Measurements from ENCODE around the gene AMY2B.
A peak's percentile ranks its signal among the peaks of the same experiment; 100 is the strongest.
"Not testable (repeated sequence)": the region's sequence is repeated elsewhere in the genome, so short reads cannot be mapped to it uniquely, and the experiment has no call there.

The AMY2B gene

DNA sequence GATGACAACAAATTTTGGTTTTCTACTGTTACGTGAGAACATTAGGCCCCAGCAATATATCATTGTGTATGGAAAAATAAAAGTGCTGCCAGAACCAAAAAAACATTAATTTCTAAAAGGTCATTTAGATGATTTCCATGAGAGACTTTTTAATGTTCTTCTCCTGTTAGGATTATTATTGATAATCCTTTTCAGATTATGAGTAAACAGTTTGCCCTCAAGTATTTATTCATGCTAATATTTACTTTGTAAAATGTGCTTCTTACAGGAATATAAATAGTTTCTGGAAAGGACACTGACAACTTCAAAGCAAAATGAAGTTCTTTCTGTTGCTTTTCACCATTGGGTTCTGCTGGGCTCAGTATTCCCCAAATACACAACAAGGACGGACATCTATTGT lies at the start of gene AMY2B:
Gene AMY2B (plus strand): TSS at position 301 of the 400 bp plus-strand sequence. CDS start 14 bp downstream, at position 315.
- DNase-seq, result not testable (repeated sequence)

- DNase-seq, result no peak
Observed at GRCh38 chr1:103523346-103523745, 48.0 kb upstream of the AMY2B start.

- DNase-seq, result peak; percentile 22
Observed at GRCh38 chr1:103525114-103525606, 46.2 kb upstream of the AMY2B start.

GRCh38 chr1:103525607-103526507 lies 45.5 kb upstream of the AMY2B start, which contains the start of gene RNPC3:
RNPC3 (plus strand) TSS chr1:103525699; CDS start chr1:103526071, 372 bp downstream.
- DNase-seq, result peak; percentile 89

DNA sequence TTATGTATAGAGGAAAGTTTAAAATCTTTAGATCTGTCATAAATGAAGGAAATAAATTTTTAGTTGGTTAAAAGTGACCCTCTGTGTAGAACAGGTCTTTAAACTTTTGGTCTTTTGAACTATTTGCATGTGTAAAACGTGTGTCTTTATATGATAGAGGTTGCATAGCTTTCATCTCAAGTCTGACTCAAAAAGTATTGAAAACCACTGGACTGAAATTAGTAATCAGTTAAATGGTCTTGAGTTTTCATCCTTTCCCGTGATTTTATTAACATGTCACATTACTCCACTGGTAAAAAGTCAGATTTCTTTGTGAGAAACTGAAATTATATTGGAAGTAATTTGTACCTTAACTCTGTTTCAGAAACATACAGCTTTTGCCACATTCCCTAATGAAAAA lies 44.1 kb upstream of the AMY2B start:
- DNase-seq, result no peak

GRCh38 chr1:103529746-103530145 lies 41.6 kb upstream of the AMY2B start:
- DNase-seq, result peak; percentile 9

GRCh38 chr1:103538226-103538625 lies 33.2 kb upstream of the AMY2B start:
- DNase-seq, result no peak

- DNase-seq, result no peak
Observed at GRCh38 chr1:103541431-103541830, 30.0 kb upstream of the AMY2B start.

GRCh38 chr1:103546496-103546895 lies 24.9 kb upstream of the AMY2B start:
- DNase-seq, result no peak

GRCh38 chr1:103547840-103548239 lies 23.5 kb upstream of the AMY2B start:
- DNase-seq, result no peak

DNA sequence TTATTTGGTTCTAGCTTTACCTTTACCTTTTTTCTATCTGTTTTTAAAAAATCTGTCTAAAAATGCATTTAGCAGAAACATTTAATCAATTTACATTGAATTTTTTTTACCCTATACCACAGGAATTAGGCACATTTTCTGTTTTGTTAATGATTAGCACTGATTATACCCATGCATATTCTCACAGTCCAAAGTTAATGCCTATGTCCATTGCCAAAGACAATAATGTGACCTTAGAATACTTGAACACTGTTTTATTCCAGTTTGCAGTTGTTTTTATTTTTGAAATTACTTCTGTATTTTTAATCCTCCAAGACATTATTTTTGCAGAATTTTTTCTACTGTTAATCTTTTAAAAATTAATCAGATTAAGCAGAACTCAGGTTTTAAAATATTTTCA lies 11.0 kb upstream of the AMY2B start:
- DNase-seq, result no peak

DNA sequence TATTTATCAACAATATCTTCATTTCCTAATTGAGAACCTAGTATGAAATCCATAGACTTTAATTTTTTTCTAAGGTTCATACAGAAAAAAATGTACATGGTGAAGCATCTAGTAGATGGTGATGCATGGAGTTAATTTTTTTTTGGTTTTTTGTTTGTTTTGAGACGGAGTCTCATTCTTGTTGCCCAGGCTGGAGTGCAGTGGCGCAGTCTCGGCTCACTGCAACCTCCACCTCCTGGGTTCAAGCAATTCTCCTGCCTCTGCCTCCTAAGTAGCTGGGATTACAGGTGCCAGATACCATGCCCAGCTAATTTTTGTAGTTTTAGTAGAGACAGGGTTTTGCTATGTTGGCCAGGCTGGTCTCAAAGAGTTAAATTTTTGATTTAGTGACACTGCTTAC lies 10.3 kb upstream of the AMY2B start:
- not testable (repeated sequence) for DNase-seq

- DNase-seq, result no peak
Observed at GRCh38 chr1:103561643-103562395, 9.6 kb upstream of the AMY2B start.

DNA sequence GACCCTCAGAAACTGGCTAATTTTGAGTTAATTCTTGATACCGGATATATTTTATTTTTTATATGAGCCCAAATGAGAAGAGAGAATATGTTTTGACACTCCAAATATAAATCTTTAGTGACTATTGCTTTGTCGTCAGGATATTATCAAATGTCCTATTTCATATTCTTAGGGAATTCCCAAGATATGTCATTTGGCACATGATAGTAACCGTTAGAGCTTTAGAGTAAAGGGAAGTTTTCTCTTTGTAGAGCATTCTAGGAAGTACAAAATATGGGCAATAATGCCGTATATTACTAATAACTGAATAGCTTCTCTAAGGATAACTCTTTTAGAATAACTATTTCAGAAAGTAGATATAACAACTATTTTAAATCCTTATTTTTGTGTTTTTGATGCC lies 8.3 kb upstream of the AMY2B start:
- DNase-seq, result no peak

GRCh38 chr1:103569493-103569892 lies 1.9 kb upstream of the AMY2B start:
- no peak for DNase-seq

DNA sequence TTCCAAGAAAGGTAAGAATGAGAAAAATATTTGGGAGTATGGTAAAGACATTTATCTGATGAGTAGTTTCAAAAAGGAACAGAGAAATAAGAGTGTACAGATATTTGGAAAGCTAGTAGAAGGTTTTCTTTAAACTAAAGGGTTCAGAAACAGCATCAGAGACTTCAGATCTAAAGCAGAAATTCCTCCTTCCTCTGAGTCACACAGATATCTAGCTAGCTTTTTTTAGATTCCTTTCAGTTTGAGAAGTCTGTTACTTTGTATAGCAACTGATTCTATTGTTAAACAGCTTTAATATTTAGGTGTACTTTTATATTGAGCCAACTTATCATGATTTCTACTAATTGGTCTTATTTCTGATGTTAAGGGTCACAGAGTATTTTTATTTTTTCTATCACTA lies 4.7 kb downstream of the AMY2B start:
- DNase-seq, result no peak

GRCh38 chr1:103576784-103577183 lies 5.4 kb downstream of the AMY2B start:
- not testable (repeated sequence) for DNase-seq

GRCh38 chr1:103582464-103582863 lies 11.1 kb downstream of the AMY2B start:
- no peak for DNase-seq

DNA sequence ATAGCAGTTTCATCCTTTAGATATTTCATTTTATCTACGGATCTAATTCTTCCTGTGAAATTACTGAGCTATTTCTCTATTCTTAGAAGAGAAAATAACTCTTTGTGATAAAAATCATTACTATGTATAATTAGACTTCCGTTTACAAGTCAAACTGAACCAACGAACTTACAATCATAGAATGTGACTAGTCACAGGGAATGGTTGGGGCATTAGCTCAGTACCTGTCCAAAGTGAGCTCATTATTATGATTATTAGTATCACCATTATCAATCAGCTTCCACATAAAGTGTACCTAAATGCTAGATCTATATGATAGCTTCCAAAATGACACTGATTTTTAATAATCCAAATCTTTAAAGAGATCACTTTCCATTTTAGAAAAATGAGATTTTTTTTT lies 12.5 kb downstream of the AMY2B start:
- DNase-seq, result no peak

- no peak for DNase-seq
Observed at GRCh38 chr1:103584537-103584936, 13.1 kb downstream of the AMY2B start.

GRCh38 chr1:103602740-103603139 lies 31.4 kb downstream of the AMY2B start:
- DNase-seq, result not testable (repeated sequence)

DNA sequence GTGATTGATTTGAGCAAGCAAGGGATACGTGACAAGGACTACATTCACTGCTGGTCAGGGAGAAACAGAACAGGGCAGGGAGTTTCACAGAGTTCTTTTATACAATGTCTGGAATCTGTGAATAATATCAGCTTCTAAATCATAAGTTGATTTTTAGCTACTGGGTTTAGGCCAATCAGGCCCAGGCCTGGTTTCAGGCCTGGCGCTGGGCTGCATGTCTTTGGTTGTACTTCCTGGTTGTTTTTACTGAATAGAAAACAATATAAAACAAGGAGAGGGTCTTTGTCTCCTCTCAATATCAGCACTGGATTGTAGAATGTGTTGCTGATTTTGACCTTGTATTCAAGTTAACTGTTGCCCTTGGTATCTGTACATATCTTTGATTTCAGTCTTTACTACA lies 45.0 kb downstream of the AMY2B start:
- DNase-seq, result no peak

DNA sequence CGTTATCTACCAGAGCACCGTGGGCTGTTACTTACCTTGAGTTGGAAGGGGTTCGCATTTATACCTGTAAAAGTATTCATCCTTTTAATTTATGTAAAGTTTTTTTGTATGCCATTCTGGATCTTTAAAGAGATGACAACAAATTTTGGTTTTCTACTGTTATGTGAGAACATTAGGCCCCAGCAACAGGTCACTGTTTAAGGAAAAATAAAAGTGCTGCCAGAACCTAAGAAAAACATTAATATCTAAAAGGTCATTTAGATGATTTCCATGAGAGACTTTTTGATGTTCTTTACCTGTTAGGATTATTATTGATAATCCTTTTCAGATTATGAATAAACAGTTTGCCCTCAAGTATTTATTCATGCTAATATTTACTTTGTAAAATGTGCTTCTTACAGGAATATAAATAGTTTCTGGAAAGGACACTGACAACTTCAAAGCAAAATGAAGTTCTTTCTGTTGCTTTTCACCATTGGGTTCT lies 45.6 kb downstream of the AMY2B start, which contains the start of gene AMY2A:
Gene AMY2A (plus strand): TSS at position 434 of the 484 bp plus-strand sequence. CDS start 14 bp downstream, at position 448.
- DNase-seq, result not testable (repeated sequence)

Measured in CD4-positive, alpha-beta T cell treated with Interleukin-17A for 4 hours (primary cell).